ENCODE results near the gene SCLT1.

SCLT1 gene

DNA sequence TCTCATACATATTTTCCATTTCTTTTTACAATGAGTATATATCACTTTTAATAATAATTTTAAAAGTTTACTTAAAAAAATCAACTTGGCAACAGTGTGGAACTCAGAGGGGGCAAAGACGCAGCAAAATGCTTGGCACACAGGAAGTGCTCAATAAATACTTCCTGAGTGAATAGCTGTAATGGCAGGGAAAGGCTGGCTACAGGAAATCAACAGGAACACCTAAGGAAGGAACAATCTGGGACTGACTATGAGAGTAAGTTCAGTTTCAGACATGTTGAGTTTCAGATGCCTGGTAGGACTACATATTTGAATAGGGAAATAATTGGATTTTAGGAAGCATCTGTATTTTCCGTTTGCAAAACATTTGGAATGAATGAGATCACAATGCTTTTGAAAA, 137.6 kb downstream of the SCLT1 start:
- FAIRE-seq, result no peak

- no peak for FAIRE-seq
Observed at GRCh38 chr4:128954941-128955340, 138.4 kb downstream of the SCLT1 start.

DNA sequence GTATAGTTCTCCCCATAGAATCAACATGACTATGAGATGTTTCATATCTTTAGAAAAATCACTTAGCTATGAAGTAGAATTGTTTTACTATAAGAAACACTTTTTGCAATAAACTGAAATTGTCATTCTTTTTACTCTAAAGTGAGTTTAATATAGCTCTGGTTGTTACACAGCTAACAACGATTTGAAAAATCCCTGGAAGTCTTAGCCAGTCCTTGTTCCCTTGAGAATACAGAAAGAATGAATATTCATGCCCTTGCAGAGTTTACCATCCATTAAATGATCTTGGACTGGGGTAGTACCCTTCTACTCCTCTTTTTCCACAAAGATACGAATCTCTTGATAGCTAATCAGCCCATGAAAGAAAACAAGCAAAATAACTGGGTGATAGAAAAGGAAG, 142.0 kb downstream of the SCLT1 start:
- no peak for FAIRE-seq

DNA sequence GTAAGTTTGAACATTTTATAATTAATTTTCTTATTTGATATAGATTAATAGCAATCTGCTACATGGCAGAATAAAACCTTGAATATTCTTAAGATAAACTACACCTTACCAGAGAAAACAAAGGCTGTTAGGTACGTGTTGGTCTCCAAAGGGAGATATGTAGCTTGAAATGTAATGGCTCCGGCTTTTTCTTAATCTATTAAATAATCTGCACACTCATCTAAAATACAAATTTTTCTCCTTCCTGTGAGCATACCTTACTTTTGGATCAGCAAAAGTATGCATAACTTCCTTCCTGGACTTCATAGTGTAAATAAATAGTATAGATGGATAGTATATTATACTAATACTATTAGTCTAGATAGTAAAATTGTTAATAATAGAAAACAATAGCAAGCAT, 142.5 kb downstream of the SCLT1 start:
- FAIRE-seq, result no peak

DNA sequence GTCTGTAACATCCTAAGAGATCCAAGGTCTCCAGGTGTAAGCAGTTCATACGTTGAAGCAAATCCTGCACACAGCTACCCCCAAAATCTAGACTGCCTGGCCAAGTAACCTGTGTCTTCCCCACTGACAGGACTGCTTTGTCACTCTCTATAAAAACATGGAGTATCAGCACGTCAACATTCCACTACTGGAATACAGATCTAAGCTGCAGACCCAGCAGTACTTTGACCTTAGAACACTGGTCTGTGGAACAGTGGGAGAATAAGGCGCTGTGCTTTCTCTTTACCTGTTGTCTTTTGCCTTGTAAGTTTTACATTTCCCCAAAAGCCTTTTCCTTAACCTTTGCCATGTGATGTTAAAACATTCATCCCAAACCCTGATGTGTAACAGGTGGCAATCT, 146.4 kb downstream of the SCLT1 start:
- FAIRE-seq, result no peak

DNA sequence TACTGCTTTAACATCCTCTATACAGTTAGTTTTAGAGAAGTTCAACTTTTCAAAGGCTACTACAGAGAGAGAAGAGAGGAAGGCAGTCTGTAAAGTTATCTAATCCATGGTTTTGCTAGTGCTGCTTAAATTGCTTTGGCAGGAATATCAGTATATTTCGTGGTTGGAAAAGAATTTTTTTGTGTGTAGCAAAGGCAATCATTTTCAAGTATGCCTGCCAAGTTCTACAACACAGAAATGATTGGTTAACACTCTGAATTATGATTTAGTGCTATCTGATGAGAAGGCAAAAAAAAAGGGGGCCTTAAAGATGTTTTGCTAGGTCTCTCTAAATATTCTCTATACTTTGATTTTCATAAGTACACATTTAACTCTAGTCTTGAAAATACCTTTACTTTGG, 150.7 kb downstream of the SCLT1 start:
- no peak for FAIRE-seq

DNA sequence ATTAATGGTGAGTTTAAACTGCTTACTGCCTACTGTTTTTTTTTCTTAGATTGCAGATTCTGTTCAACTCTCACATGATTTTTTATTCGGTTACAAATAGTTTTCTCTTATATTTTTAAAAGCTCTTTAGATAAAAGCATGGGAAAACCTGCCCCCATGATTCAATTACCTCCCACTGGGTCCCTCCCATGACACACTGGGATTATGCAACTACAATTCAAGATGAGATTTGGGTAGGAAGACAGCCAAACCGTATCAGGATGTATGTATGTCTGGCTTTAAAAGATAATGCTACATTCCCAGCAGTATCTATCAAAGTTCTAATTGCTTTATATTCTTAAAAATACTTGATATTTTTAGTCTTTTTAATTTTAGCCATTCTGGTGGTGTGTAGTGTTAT, 152.4 kb downstream of the SCLT1 start:
- FAIRE-seq, result no peak

DNA sequence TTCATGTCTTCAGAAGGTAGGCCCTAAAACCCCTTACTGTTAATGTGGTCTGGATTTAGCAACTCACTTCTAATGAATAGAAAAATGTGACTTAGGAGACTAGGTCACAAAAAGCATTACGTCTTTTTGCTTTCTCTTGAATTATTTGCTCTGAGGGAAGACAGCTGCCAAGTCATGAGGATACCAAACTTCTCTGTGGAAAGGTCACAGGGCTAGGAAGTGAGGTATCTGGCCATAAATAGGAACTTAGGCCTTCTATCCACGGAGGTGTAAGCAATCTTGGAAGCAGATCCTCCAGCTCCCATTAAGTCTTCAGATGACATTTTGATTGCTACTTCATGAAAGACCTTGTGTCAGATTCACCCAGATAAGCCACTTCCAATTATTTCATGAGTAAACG, 163.3 kb downstream of the SCLT1 start:
- no peak for FAIRE-seq

DNA sequence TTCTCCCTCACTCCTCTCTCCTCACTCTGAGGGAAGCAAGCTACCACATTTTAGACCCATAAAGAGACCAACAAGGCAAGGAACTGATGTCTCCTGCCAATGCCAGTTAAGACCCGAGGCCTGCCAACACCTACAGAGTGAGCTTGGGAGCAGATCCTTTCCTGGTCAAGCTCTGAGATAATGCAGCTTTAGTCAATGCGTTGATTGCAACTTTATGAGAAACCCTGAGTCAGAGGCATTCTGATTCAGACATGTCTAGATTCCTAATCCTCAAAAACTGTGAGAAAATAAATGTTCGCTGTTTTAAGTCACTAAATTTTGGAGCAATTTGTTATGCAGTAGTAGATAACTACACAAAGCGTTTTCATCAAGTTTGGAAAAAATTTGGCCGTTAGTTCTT, 168.4 kb downstream of the SCLT1 start:
- FAIRE-seq, result no peak

- no peak for FAIRE-seq
Observed at GRCh38 chr4:128921954-128922353, 171.4 kb downstream of the SCLT1 start.

GRCh38 chr4:128917781-128918180, 175.6 kb downstream of the SCLT1 start:
- no peak for FAIRE-seq

- FAIRE-seq, result no peak
Observed at GRCh38 chr4:128916832-128917231, 176.5 kb downstream of the SCLT1 start.

DNA sequence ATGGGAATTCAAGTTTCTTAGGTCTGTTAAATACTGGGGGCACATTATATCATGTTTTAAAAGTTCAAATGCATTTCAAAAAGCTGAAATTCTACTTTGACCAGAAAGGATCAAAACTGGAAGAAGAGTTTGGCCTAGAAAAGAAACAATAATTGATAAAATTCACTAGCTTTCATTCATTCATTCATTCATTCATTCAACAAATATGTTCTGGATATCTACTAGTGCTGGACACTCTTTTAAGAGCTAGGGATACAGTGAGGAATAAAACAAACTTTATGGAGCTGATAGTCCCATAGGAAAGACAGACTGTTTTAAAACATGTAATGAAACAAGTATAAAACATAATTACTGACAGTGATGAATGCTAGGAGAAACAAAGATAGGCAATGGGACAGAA, 177.8 kb downstream of the SCLT1 start:
- no peak for FAIRE-seq

DNA sequence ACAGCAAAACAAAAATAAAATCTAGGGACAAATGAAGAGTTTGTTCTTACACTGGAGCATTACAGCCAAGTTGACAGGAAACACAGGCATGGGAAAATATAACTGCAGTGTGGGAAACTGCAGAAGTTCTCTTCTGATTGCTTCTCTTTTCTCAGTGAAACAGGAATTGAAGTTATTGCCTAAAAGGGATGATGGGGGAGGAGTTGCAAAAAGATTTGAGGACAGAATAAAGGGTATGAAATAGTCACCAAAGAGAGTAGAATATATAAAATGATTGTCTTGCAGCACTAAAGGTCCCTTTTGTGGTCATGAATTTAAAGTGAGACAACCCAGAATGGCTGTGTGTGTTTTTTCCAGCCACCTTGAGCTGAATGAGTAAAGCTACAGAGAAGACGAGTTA, 180.1 kb downstream of the SCLT1 start:
- no peak for FAIRE-seq

GRCh38 chr4:128908735-128909134, 184.6 kb downstream of the SCLT1 start:
- FAIRE-seq, result no peak

DNA sequence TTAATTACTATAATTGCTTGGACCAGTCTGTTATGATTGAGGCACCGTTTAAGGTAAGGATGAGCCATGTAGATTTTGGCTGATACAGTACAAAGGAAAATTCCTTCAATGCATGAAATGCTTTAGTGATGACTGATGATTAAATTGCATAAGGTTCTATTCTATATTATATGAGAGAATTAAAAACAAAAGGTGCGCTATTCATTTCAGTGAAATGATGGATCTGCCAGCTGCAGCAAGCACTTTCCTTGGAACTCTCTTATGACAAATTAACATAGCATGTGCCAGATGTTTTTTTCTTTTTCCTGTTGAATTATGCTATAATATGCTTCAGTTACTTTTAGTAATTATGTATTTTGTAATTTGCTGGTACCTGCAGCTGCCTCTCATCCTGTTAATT, 185.4 kb downstream of the SCLT1 start:
- FAIRE-seq, result no peak

DNA sequence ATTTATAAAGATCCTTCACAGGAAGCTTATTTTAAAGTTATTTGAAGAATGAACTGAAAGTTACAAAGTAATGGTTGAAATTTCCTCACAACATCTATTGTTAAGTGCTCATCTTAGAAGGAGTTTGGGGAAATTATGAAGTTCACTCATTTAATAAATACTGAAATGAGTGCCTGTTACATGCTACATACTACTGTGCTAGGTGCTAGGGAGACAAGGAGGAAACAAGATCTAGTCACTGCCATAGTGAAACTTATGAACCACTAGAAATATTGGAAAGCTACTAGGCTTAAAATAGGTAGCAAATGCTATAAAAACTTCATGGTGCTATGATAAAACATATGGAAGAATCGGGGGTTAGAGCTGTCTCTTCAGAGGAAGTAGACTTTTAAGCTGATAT, 186.8 kb downstream of the SCLT1 start:
- FAIRE-seq, result no peak

- FAIRE-seq, result no peak
Observed at GRCh38 chr4:128904821-128905220, 188.5 kb downstream of the SCLT1 start.

DNA sequence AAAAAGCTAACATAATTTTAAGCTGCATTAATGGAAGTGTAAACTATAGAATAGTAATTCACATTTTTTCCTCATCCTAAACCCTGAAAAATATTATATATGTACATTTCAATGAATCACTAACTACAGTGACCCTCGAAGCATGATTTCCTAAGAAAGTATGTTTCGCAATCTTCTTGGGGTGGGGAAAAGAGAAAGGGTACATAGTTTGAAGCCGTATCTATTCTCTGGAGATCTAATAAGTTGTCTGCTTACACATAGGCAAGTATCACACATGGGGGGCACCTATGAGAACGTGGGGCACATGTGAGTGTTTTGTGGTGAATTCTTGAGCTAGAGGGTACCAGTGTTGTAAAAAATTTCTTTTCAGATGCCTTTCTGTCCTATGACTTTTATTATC, 212.7 kb downstream of the SCLT1 start:
- FAIRE-seq, result no peak

DNA sequence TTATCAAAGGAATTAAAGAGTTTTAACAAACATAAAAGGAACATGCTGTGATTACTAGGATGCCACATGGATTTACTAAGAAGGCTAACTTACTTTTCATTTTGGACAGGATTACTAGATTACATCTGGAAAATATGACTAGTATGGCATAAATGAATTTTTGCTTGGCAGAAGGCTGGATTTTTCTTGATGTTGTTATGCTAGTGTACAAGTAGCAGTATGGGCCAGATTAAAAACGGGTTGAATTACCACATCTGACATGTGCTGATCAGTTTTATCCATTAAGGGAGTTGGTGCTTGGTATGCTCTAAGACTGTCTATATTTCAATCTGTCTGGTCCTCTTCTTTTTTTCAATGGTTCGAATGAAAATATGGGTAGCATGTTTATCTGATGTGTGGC, 213.4 kb downstream of the SCLT1 start:
- no peak for FAIRE-seq

- no peak for FAIRE-seq
Observed at GRCh38 chr4:128879283-128879682, 214.1 kb downstream of the SCLT1 start.

DNA sequence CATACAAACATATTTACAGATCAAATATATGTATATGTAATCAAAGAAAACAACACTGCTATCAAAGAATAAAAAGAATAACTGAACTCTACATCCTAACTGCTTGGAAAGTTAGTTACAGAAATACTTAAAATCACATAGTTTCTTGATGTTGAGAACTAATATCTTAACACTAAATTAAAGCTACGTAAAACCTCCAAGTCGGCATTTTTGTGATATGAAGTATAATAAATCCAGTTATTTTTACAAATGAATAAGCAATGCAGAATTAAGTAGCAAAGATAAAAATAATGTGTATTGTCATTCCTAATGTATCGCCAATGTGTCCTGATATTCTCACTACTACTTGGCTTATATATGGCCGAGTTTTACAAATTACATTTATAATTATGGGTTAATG, 215.4 kb downstream of the SCLT1 start:
- FAIRE-seq, result no peak

GRCh38 chr4:128876200-128876599, 217.1 kb downstream of the SCLT1 start:
- no peak for FAIRE-seq

DNA sequence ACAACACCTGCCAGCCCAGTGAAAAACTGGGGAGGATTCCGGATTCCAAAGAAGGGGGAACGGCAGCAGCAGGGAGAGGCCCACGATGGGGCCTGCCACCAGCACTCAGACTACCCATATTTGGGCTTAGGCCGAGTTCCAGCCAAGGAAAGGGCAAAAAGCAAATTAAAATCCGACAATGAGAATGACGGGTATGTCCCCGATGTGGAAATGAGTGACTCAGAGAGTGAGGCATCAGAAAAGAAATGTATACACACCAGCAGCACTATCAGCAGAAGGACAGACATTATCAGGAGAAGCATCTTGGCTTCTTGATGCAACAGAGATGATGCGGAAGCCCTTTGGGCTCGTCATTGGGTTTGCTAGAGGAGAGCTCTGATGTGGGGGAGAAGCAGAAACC, 221.4 kb downstream of the SCLT1 start:
- FAIRE-seq, result no peak

DNA sequence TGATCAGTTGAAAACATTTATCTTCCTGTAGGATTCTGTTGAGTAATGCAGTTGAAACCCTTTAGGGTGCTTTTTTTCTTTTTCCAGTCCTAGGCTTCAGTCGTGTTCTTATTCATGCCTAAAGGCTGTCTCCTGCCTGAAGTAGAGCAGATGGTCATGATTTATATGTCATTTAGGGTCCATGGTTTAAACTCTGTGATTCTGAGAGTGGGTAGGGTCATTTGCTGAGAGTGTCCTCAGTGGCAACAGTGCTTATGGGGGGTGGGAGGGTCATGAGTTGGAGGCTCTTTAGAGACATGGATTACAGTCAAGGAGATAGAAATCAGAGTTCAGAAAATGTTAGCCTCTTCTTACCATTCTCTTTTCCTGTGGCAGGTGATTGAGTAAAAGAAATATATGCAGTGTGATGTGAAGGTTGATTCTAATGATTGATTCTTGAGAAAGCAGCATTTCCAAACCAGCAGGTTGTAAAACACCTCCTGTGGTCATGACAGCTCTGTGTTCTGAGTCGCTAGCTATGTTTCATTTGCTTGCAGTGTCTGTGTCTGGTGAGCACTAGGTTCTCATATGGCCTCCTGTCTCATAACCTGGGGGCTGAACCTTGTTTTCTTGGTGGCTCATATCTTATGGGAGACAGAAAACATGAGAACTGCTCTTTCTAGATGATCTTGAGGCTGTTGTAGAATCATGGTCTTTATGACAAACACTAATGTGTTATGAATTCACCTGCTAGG, 223.4 kb downstream of the SCLT1 start:
- FAIRE-seq, result no peak

GRCh38 chr4:128868758-128869157, 224.6 kb downstream of the SCLT1 start:
- FAIRE-seq, result no peak

Measured in G401.6 (cell line).